H1 (cell line): ENCODE data around the gene SLIT3. TPM values are rescaled to one million over a fixed set of nuclear protein-coding genes. Genes with fewer than 3 reads are reported as not detected.

Experiments used
- CTCF ChIA-PET: fragments of 300-600 bp; sonication (Branson Sonifier 250); formaldehyde crosslinking; loops from one replicate; lab custom pipeline; 2021; ENCODE audit not compliant: partially characterized antibody; lab: Charles Lee
- POLR2A ChIA-PET: fragments of 300-600 bp; sonication (Branson Sonifier 250); formaldehyde crosslinking; loops from one replicate; lab custom pipeline; 2021; ENCODE audit warnings: inconsistent platforms; ENCODE audit not compliant: partially characterized antibody; lab: Charles Lee
- DNase-seq, 2 experiments: peaks; one replicate each; pipeline versions ENCODE4 v3.0.0 to v3.0.0-alpha.2; 2010 to 2022; ENCODE audit warnings: low spot score in 2 of 2, low read depth in 1 of 2, mixed read lengths in 1 of 2
- FAIRE-seq: peaks from 2 replicates; lab custom pipeline; 2011; peaks lifted over from hg19 to GRCh38; lab: Jason Lieb, UNC
- H2AFZ ChIP-seq: 2 replicates; pipeline ENCODE4 v1.8.1; 2012; ENCODE audit warnings: low read length, inconsistent platforms
- H2AK5ac ChIP-seq: 2 replicates; pipeline ENCODE4 v1.6.1; 2013; ENCODE audit warnings: low read depth, low read length
- H2BK120ac ChIP-seq: replicated peaks from 2 replicates; pipeline ENCODE3; 2013; ENCODE audit warnings: low read depth, low read length, inconsistent platforms
- H2BK12ac ChIP-seq: 2 replicates; pipeline ENCODE4 v1.6.1; 2013; ENCODE audit warnings: low read depth, low read length
- H2BK15ac ChIP-seq: 2 replicates; pipeline ENCODE4 v1.6.1; 2013; ENCODE audit warnings: low read length
- H2BK20ac ChIP-seq: 2 replicates; pipeline ENCODE4 v1.6.1; 2013; ENCODE audit warnings: low read length
- H2BK5ac ChIP-seq: 2 replicates; pipeline ENCODE4 v1.6.1; 2013; ENCODE audit warnings: low read depth, low read length
- H3K14ac ChIP-seq: 2 replicates; pipeline ENCODE4 v1.6.1; 2013; ENCODE audit warnings: inconsistent platforms; ENCODE audit not compliant: insufficient read length
- H3K18ac ChIP-seq: 2 replicates; pipeline ENCODE4 v1.6.1; 2013; ENCODE audit warnings: low read length; ENCODE audit errors: extremely low read depth
- H3K23ac ChIP-seq: 2 replicates; pipeline ENCODE4 v1.6.1; 2013; ENCODE audit warnings: inconsistent platforms; ENCODE audit not compliant: insufficient read length
- H3K23me2 ChIP-seq: 2 replicates; pipeline ENCODE4 v1.6.1; 2013; ENCODE audit warnings: low read depth, low read length
- H3K27ac ChIP-seq: 2 replicates; pipeline ENCODE4 v1.6.1; 2011; ENCODE audit warnings: low read depth, low read length, inconsistent platforms
- H3K27me3 ChIP-seq, 4 experiments: replicated peaks in 1 of 4; 1 replicate in 1 of 4; 2 replicates in 3 of 4; pipeline versions ENCODE4 v1.6.1 to v1.8.1; 2011 to 2013; ENCODE audit warnings: low read length in 3 of 4, mild to moderate bottlenecking in 3 of 4, inconsistent platforms in 2 of 4, mixed read lengths in 2 of 4, moderate library complexity in 1 of 4; ENCODE audit not compliant: control insufficient read depth in 3 of 4, insufficient read depth in 3 of 4; ENCODE audit errors: extremely low read depth in 1 of 4
- H3K36me3 ChIP-seq, 4 experiments: 2 replicates each; pipeline versions ENCODE4 v1.6.1 to v1.8.1; 2011 to 2013; ENCODE audit warnings: mild to moderate bottlenecking in 4 of 4, low read length in 3 of 4, moderate library complexity in 2 of 4, control low read depth in 1 of 4, inconsistent platforms in 1 of 4; ENCODE audit not compliant: insufficient read depth in 4 of 4, control insufficient read depth in 2 of 4
- H3K4ac ChIP-seq: replicated peaks from 2 replicates; pipeline ENCODE3; 2013; ENCODE audit warnings: low read length, low read depth, mixed read lengths, inconsistent platforms; ENCODE audit not compliant: insufficient read length
- H3K4me1 ChIP-seq, 4 experiments: replicated peaks in 1 of 4; 1 replicate in 1 of 4; 2 replicates in 3 of 4; pipeline versions ENCODE4 v1.6.1 to v1.8.1; 2011 to 2013; ENCODE audit warnings: low read length in 3 of 4, inconsistent platforms in 2 of 4, mixed read lengths in 1 of 4; ENCODE audit not compliant: insufficient read depth in 4 of 4, control insufficient read depth in 3 of 4
- H3K4me2 ChIP-seq, 2 experiments: 2 replicates each; pipeline versions ENCODE4 v1.6.1 to v1.8.1; 2011 to 2013; ENCODE audit warnings: low read depth in 2 of 2, low read length in 2 of 2, control low read depth in 1 of 2, inconsistent platforms in 1 of 2, mild to moderate bottlenecking in 1 of 2; ENCODE audit not compliant: insufficient read depth in 1 of 2
- H3K4me3 ChIP-seq, 4 experiments: fragments of 200-600, 300-600 bp in 1 of 4; sonication (generic), shearing (Covaris generic), sonication (Bioruptor Twin) in 1 of 4; 2 replicates each; pipeline versions ENCODE4 v1.5.1 to v1.8.1; 2011 to 2016; ENCODE audit warnings: low read length in 4 of 4, low read depth in 3 of 4, control low read depth in 2 of 4, inconsistent platforms in 2 of 4, mild to moderate bottlenecking in 2 of 4, mixed read lengths in 1 of 4, moderate library complexity in 1 of 4; ENCODE audit not compliant: insufficient read depth in 2 of 4; ENCODE audit errors: extremely low read depth in 1 of 4
- H3K56ac ChIP-seq: replicated peaks from 2 replicates; pipeline ENCODE3; 2013; ENCODE audit warnings: low read depth, mild to moderate bottlenecking, mixed read lengths, low read length, inconsistent platforms; ENCODE audit not compliant: insufficient read length
- H3K79me1 ChIP-seq: 2 replicates; pipeline ENCODE4 v1.6.1; 2013; ENCODE audit warnings: low read depth, low read length, control low read depth
- H3K79me2 ChIP-seq, 2 experiments: 2 replicates each; pipeline versions ENCODE4 v1.6.1 to v1.8.1; 2012 to 2013; ENCODE audit warnings: low read length in 2 of 2, mild to moderate bottlenecking in 2 of 2, inconsistent platforms in 1 of 2; ENCODE audit not compliant: insufficient read depth in 2 of 2, control insufficient read depth in 1 of 2
- H3K9ac ChIP-seq, 4 experiments: replicated peaks in 1 of 4; 1 replicate in 1 of 4; 2 replicates in 3 of 4; pipeline versions ENCODE4 v1.6.1 to v1.8.1; 2011 to 2013; ENCODE audit warnings: low read depth in 3 of 4, low read length in 3 of 4, control low read depth in 2 of 4, mild to moderate bottlenecking in 2 of 4, moderate library complexity in 2 of 4, inconsistent platforms in 1 of 4; ENCODE audit errors: extremely low read depth in 1 of 4
- H3K9me3 ChIP-seq, 2 experiments: 2 replicates each; pipeline versions ENCODE4 v1.6.1 to v1.8.1; 2012 to 2013; ENCODE audit warnings: mild to moderate bottlenecking in 2 of 2, moderate library complexity in 2 of 2, control low read depth in 1 of 2, inconsistent platforms in 1 of 2, low read depth in 1 of 2, low read length in 1 of 2, mixed read lengths in 1 of 2; ENCODE audit not compliant: insufficient read depth in 2 of 2
- H4K20me1 ChIP-seq, 2 experiments: replicated peaks in 1 of 2; 2 replicates each; pipeline versions ENCODE3 to v1.8.1; 2011 to 2013; ENCODE audit warnings: inconsistent platforms in 2 of 2, low read length in 2 of 2, mild to moderate bottlenecking in 1 of 2; ENCODE audit not compliant: insufficient read depth in 2 of 2, control insufficient read depth in 1 of 2
- H4K5ac ChIP-seq: 2 replicates; pipeline ENCODE4 v1.6.1; 2013; ENCODE audit warnings: low read length, low read depth, mixed read lengths, inconsistent platforms; ENCODE audit not compliant: insufficient read length
- H4K8ac ChIP-seq: 2 replicates; pipeline ENCODE4 v1.8.0; 2013; ENCODE audit warnings: mild to moderate bottlenecking, moderate library complexity, low read length, inconsistent platforms; ENCODE audit not compliant: insufficient read depth; ENCODE audit errors: extremely low read depth
- H4K91ac ChIP-seq: replicated peaks from 2 replicates; pipeline ENCODE3; 2013; ENCODE audit warnings: low read length, mixed read lengths, inconsistent platforms; ENCODE audit not compliant: insufficient read length
- BACH1 ChIP-seq: IDR thresholded peaks from 2 replicates; pipeline ENCODE4 v1.6.1; 2012; ENCODE audit warnings: low read length, improper control_type of control experiment
- CREB1 ChIP-seq: IDR thresholded peaks from 2 replicates; pipeline ENCODE4 v1.6.1; 2012; ENCODE audit warnings: inconsistent platforms
- EGR1 ChIP-seq: IDR thresholded peaks from 2 replicates; pipeline ENCODE4 v1.6.1; 2011; ENCODE audit warnings: low read depth, low read length, borderline replicate concordance
- HDAC6 ChIP-seq: IDR thresholded peaks from one replicate; pipeline ENCODE4 v1.7.1; 2012; ENCODE audit warnings: low read depth, mild to moderate bottlenecking, inconsistent platforms, low read length, moderate library complexity
- NRF1 ChIP-seq: IDR thresholded peaks from 2 replicates; pipeline ENCODE4 v1.6.1; 2011; ENCODE audit warnings: mild to moderate bottlenecking, low read depth, low read length, improper control_type of control experiment
- PHF8 ChIP-seq: fragments of 200-600 bp; sonication (generic); conservative IDR thresholded peaks from 2 replicates; pipeline ENCODE4 v1.7.1; 2012; ENCODE audit warnings: low read depth, mild to moderate bottlenecking, inconsistent platforms, low read length, moderate library complexity
- POLR2A ChIP-seq, 2 experiments: IDR thresholded peaks; 1 replicate in 1 of 2; 2 replicates in 1 of 2; pipeline ENCODE4 v1.6.1; 2011; ENCODE audit warnings: low read depth in 2 of 2, low read length in 2 of 2, mild to moderate bottlenecking in 2 of 2; ENCODE audit errors: control extremely low read depth in 1 of 2
- SAP30 ChIP-seq: fragments of 300-600 bp; sonication (generic); IDR thresholded peaks from 2 replicates; pipeline ENCODE4 v1.7.1; 2012; ENCODE audit warnings: low read length, moderate library complexity, mild to moderate bottlenecking, inconsistent platforms; ENCODE audit not compliant: insufficient read depth, insufficient replicate concordance
- TAF1 ChIP-seq: IDR thresholded peaks from 2 replicates; pipeline ENCODE4 v1.6.1; 2011; ENCODE audit warnings: mild to moderate bottlenecking, low read depth, low read length
- TCF12 ChIP-seq: IDR thresholded peaks from 2 replicates; pipeline ENCODE4 v1.6.1; 2011; ENCODE audit warnings: low read depth, mild to moderate bottlenecking, low read length
- WGBS, 2 experiments: shearing (Covaris generic) in 1 of 2; methylation state at CpG; one replicate each; pipeline versions ENCODE4 v1.1.6 to v1.1.7; 2013 to 2015; ENCODE audit warnings: low lambda C conversion rate in 2 of 2, mixed read lengths in 2 of 2, inconsistent platforms in 1 of 2, low coverage in 1 of 2, missing lambda C conversion rate in 1 of 2; ENCODE audit not compliant: insufficient replicate concordance in 2 of 2, insufficient coverage in 1 of 2, insufficient read length in 1 of 2; ENCODE audit errors: extremely low coverage in 1 of 2, missing lambda C conversion rate in 1 of 2; 5-methylcytosine and 5-hydroxymethylcytosine counted together
- polyA plus RNA-seq, 7 experiments: library from polyadenylated mRNA; depleted of rRNA in 3 of 7; stranded (reverse) in 5 of 7; unstranded in 2 of 7; fragments of >200 nt in 5 of 7; fragments of 200-250 nt in 2 of 7; gene quantifications; 1 replicate in 5 of 7; 2 replicates in 1 of 7; 4 replicates in 1 of 7; pipeline versions ENCODE4 v1.2.1 to v1.2.3, GENCODE V29; 2011 to 2013; ENCODE audit warnings: missing spikeins in 2 of 7, mixed read lengths in 2 of 7
- total RNA-seq: library from RNA; stranded (reverse); fragmentation: NEBNext Ultra II Directional; extraction: Animal tissue kit (Norgen Biotek cat#: 25700); gene quantifications from 2 replicates; pipeline ENCODE4 v1.2.1, GENCODE V29; 2021
- TF ChIP-seq, protein P1 (sequence below): IDR thresholded peaks from 2 replicates; pipeline ENCODE4 v1.6.1; 2012; ENCODE audit warnings: low read length, inconsistent platforms

The SLIT3 gene
- total and polyA plus RNA-seq, 2 of the 8 experiments (the other 6 are each of a cell fraction or from before 2014, with no cell fraction given), result 1.1 to 1.2 TPM

GRCh38 chr5:169064093-169064492 lies 236.8 kb downstream of the SLIT3 start:
- 84% methylated on average over 3 of the region's 3 CpGs; no CpG with 5 or more reads in 1 of the 2 experiments for WGBS, 2 experiments
- no peak overlapping the region for H3K4me2 ChIP-seq
- H3K23ac ChIP-seq, result no peak overlapping the region
- no peak overlapping the region for H3K4me3 ChIP-seq
- no peak overlapping the region for H3K4ac ChIP-seq
- no peak overlapping the region; the same call in 1 of the 2 replicates for H3K18ac ChIP-seq
- peaks cover 2 to 18% (median 9%) of the 10 kb centered on the region in 4 experiments; a peak in 6 of 7 replicates for H3K4me1 ChIP-seq
- H2BK5ac ChIP-seq, result no peak overlapping the region
- no peak overlapping the region for H3K27ac ChIP-seq
- FAIRE-seq, result no peak
- no peak overlapping the region for H4K5ac ChIP-seq
- no peak overlapping the region for H2BK120ac ChIP-seq
- no peak overlapping the region for H4K91ac ChIP-seq
- no peaks in the 10 kb centered on the region for H3K79me1 ChIP-seq
- no peaks in the 10 kb centered on the region for H3K9me3 ChIP-seq
- no peak overlapping the region for H2AFZ ChIP-seq
- no peaks in the 10 kb centered on the region for H3K23me2 ChIP-seq
- no peaks in the 10 kb centered on the region for H4K20me1 ChIP-seq
- no peak overlapping the region for H4K8ac ChIP-seq
- H2BK15ac ChIP-seq, result no peak overlapping the region
- TF ChIP-seq BACH1, result no peak
- no peak for TF ChIP-seq TAF1
- TF ChIP-seq PHF8, result no peak
- no peak for TF ChIP-seq HDAC6
- TF ChIP-seq NRF1, result no peak
- TF ChIP-seq EGR1, result no peak
- TF ChIP-seq POLR2A (IDR thresholded peaks at IDR 0.05; ENCODE audit: control extremely low read depth in 1 of 2, low read depth in 2 of 2, low read length in 2 of 2), result no peak
- TF ChIP-seq TCF12, result no peak
- TF ChIP-seq SAP30, result no peak
- TF ChIP-seq CREB1, result no peak
- TF ChIP-seq, protein P1, sequence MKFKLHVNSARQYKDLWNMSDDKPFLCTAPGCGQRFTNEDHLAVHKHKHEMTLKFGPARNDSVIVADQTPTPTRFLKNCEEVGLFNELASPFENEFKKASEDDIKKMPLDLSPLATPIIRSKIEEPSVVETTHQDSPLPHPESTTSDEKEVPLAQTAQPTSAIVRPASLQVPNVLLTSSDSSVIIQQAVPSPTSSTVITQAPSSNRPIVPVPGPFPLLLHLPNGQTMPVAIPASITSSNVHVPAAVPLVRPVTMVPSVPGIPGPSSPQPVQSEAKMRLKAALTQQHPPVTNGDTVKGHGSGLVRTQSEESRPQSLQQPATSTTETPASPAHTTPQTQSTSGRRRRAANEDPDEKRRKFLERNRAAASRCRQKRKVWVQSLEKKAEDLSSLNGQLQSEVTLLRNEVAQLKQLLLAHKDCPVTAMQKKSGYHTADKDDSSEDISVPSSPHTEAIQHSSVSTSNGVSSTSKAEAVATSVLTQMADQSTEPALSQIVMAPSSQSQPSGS, result no peak
- TF ChIP-seq, all 59 proteins: peak for 0
- H3K9ac ChIP-seq, result no peak overlapping the region
- H2BK12ac ChIP-seq, result no peak overlapping the region
- H2AK5ac ChIP-seq, result no peak overlapping the region
- POLR2A ChIA-PET, result no interaction called here
- H3K56ac ChIP-seq, result no peak overlapping the region
- CTCF ChIA-PET, result no interaction called here
- no peak overlapping the region for H2BK20ac ChIP-seq
- no peak overlapping the region for H3K14ac ChIP-seq
- H3K27me3 ChIP-seq, result peaks cover 0 to 2% (median 0%) of the 10 kb centered on the region in 4 experiments; a peak in 2 of 7 replicates
- H3K36me3 ChIP-seq, result no peaks in the 10 kb centered on the region
- no peak for DNase-seq
- H3K79me2 ChIP-seq, result no peaks in the 10 kb centered on the region
